ENCODE data around the gene MRPS18C. TPM values are rescaled to one million over a fixed set of nuclear protein-coding genes. Genes with fewer than 3 reads are reported as not detected.
A peak's percentile ranks its signal among the peaks of the same experiment; 100 is the strongest.

Gene MRPS18C
- total and polyA plus RNA-seq, 9 of the 15 experiments (the other 6 are each of a cell fraction or from before 2014, with no cell fraction given): 54.3 to 390 (median 138) TPM

- no peak for FAIRE-seq
Measured at GRCh38 chr4:83498187-83498586, 42.3 kb downstream of the MRPS18C start.

More at GRCh38 chr4:83498187-83498586, 42.3 kb downstream of the MRPS18C start:
- ATAC-seq: no peak
- H3K79me2 ChIP-seq (ENCODE audit: control insufficient read depth, insufficient read depth, low read length): no peaks in the 10 kb centered on the region
- no peak for DNase-seq (ENCODE audit: extremely low read depth in 1 of 4, low spot score in 3 of 4)
- H3K9me3 ChIP-seq (replicated peaks; ENCODE audit: control insufficient read depth, insufficient read depth, low read depth, low read length): no peaks in the 10 kb centered on the region
- BruUV-seq (replicated peaks): no TSS peak
- TF ChIP-seq, protein P1, sequence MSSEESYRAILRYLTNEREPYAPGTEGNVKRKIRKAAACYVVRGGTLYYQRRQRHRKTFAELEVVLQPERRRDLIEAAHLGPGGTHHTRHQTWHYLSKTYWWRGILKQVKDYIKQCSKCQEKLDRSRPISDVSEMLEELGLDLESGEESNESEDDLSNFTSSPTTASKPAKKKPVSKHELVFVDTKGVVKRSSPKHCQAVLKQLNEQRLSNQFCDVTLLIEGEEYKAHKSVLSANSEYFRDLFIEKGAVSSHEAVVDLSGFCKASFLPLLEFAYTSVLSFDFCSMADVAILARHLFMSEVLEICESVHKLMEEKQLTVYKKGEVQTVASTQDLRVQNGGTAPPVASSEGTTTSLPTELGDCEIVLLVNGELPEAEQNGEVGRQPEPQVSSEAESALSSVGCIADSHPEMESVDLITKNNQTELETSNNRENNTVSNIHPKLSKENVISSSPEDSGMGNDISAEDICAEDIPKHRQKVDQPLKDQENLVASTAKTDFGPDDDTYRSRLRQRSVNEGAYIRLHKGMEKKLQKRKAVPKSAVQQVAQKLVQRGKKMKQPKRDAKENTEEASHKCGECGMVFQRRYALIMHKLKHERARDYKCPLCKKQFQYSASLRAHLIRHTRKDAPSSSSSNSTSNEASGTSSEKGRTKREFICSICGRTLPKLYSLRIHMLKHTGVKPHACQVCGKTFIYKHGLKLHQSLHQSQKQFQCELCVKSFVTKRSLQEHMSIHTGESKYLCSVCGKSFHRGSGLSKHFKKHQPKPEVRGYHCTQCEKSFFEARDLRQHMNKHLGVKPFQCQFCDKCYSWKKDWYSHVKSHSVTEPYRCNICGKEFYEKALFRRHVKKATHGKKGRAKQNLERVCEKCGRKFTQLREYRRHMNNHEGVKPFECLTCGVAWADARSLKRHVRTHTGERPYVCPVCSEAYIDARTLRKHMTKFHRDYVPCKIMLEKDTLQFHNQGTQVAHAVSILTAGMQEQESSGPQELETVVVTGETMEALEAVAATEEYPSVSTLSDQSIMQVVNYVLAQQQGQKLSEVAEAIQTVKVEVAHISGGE (CRISPR knock-in tag; IDR thresholded peaks at IDR 0.05): no peak
- TF ChIP-seq HINFP (tag; conservative IDR thresholded peaks at IDR 0.05; ENCODE audit: low read depth): no peak
- TF ChIP-seq RBM34 (IDR thresholded peaks at IDR 0.05; ENCODE audit: borderline replicate concordance, insufficient read depth, low read length): no peak
- TF ChIP-seq ZNF512 (tag; IDR thresholded peaks at IDR 0.05): peak; percentile 95
- TF ChIP-seq, protein P2, sequence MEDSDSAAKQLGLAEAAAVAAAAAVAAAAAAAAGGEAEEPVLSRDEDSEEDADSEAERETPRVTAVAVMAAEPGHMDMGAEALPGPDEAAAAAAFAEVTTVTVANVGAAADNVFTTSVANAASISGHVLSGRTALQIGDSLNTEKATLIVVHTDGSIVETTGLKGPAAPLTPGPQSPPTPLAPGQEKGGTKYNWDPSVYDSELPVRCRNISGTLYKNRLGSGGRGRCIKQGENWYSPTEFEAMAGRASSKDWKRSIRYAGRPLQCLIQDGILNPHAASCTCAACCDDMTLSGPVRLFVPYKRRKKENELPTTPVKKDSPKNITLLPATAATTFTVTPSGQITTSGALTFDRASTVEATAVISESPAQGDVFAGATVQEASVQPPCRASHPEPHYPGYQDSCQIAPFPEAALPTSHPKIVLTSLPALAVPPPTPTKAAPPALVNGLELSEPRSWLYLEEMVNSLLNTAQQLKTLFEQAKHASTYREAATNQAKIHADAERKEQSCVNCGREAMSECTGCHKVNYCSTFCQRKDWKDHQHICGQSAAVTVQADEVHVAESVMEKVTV (CRISPR knock-in tag; IDR thresholded peaks at IDR 0.05): no peak
- TF ChIP-seq NFXL1 (CRISPR knock-in tag; IDR thresholded peaks at IDR 0.05): no peak
- no peak for TF ChIP-seq TEAD4 (IDR thresholded peaks at IDR 0.05; ENCODE audit: low read length)
- no peak for TF ChIP-seq TEAD4 (CRISPR knock-in tag; IDR thresholded peaks at IDR 0.05; ENCODE audit: borderline replicate concordance)
- in situ Hi-C loops (cut with MboI): no loop called here
- WGBS (ENCODE audit: insufficient coverage, low coverage, missing lambda C conversion rate): 90% methylated on average over 1 of the region's 1 CpG
- H2AFZ ChIP-seq (ENCODE audit: low read depth, low read length): no peak overlapping the region
- intact Hi-C loops (cut with micrococcal nuclease): loop anchor here (5.0 kb wide), 2 partner anchors 39 to 41 kb away; partner anchors contain the start of genes GPAT3, HELQ and MRPS18C
- no peak overlapping the region for H3K9ac ChIP-seq (ENCODE audit: insufficient read depth in 1 of 2, low read depth in 2 of 2, low read length in 2 of 2)
- CTCF ChIA-PET (ENCODE audit: low intra/inter-chr PET ratio): no interaction called here
- H3K27me3 ChIP-seq (ENCODE audit: control insufficient read depth in 2 of 2, insufficient read depth in 2 of 2, low read length in 2 of 2): no peaks in the 10 kb centered on the region
- peaks cover 12 to 13% of the 10 kb centered on the region in 2 experiments; a peak in 4 of 5 replicates for H3K4me1 ChIP-seq (replicated peaks in 1 of 2; ENCODE audit: control insufficient read depth in 2 of 2, insufficient read depth in 2 of 2, low read length in 2 of 2)
- H3K4me2 ChIP-seq (ENCODE audit: insufficient read depth, low read length): no peak overlapping the region
- POLR2A ChIA-PET: no interaction called here
- no peaks in the 10 kb centered on the region for H4K20me1 ChIP-seq (replicated peaks; ENCODE audit: control insufficient read depth, insufficient read depth, low read length)
- no peak overlapping the region for H3K27ac ChIP-seq (ENCODE audit: extremely low read depth, low read depth, low read length)
- H3K4me3 ChIP-seq: no peak overlapping the region
- no peaks in the 10 kb centered on the region for H3K36me3 ChIP-seq (ENCODE audit: control insufficient read depth, insufficient read depth, low read length)
- no peaks in the 10 kb centered on the region for H3K9me1 ChIP-seq (ENCODE audit: control insufficient read depth, insufficient read depth, low read length)
